SH-SY5Y (cell line): ENCODE results near the gene PROCA1.

Source experiments
- GATA2 ChIP-seq: IDR thresholded peaks from 2 replicates; pipeline ENCODE4 v1.6.1; 2011; ENCODE audit warnings: mild to moderate bottlenecking, low read depth, low read length
- GATA3 ChIP-seq: IDR thresholded peaks from 2 replicates; pipeline ENCODE4 v1.6.1; 2011; ENCODE audit warnings: low read depth, mild to moderate bottlenecking, low read length, moderate library complexity

- no peak for TF ChIP-seq GATA2
- TF ChIP-seq GATA3, result no peak
Observed at GRCh38 chr17:28750178-28751047, 38.7 kb upstream of the PROCA1 start.
